Measurements from ENCODE around the gene ATXN1. TPM values are rescaled to one million over a fixed set of nuclear protein-coding genes. Genes with fewer than 3 reads are reported as not detected.

Gene ATXN1
- total and polyA plus RNA-seq, 2 of the 13 experiments (the other 11 are each of a cell fraction or from before 2014, with no cell fraction given) = 20.7 to 39.5 TPM

- Histone ChIP-seq H3K9ac (ENCODE audit: insufficient read depth, low read depth, low read length) (no peak overlapping the region), H3K79me2 (ENCODE audit: insufficient read depth, low read length) (no peaks in the 10 kb centered on the region), H3K9me3 (ENCODE audit: low read length) (no peaks in the 10 kb centered on the region), H4K20me1 (ENCODE audit: insufficient read depth, low read length) (peaks cover 7% of the 10 kb centered on the region; the same call in 1 of the 2 replicates), H3K4me2 (ENCODE audit: low read depth, low read length) (no peak overlapping the region), H3K4me1 (ENCODE audit: insufficient read depth, low read length) (peaks cover 29% of the 10 kb centered on the region), H2AFZ (ENCODE audit: low read length) (no peak overlapping the region), H3K4me3 (replicated peaks in 1 of 3; ENCODE audit: insufficient read depth in 1 of 3, low read depth in 2 of 3, low read length in 3 of 3) (no peak overlapping the region), H3K27me3 (ENCODE audit: control insufficient read depth in 1 of 2, insufficient read depth in 2 of 2, low read length in 2 of 2) (no peaks in the 10 kb centered on the region), H3K27ac (ENCODE audit: extremely low read length, insufficient read depth, low read length) (no peak overlapping the region), H3K36me3 (replicated peaks in 1 of 2; ENCODE audit: control insufficient read depth in 1 of 2, insufficient read depth in 2 of 2, low read length in 2 of 2) (peaks cover 17 to 31% of the 10 kb centered on the region in 2 experiments; a peak in 4 of 5 replicates)
- intact Hi-C loops (cut with micrococcal nuclease; ENCODE audit: unreplicated experiment) (no loop called here), in situ Hi-C loops (cut with HindIII; ENCODE audit: extremely low pct_ligation_motif_present, low pct_unique_long_range_greater_than_20kb) (loop anchor here (25.0 kb wide), 1 partner anchor 635 kb away; no protein-coding TSS in a partner anchor)
- WGBS (ENCODE audit: low lambda C conversion rate) = 96% methylated on average over 36 of the region's 43 CpGs
- DNase-seq (ENCODE audit: low spot score) (no peak), FAIRE-seq (no peak), ATAC-seq (no peak)
- ChIA-PET CTCF (ENCODE audit: low intra/inter-chr PET ratio, low total read pairs) (no interaction called here), POLR2A (no interaction called here)
- no peak for TF ChIP-seq CBX1 (IDR thresholded peaks at IDR 0.05; ENCODE audit: low read depth)
- TF ChIP-seq ZBTB33 (CRISPR knock-in tag; IDR thresholded peaks at IDR 0.05) = no peak
- no peak for TF ChIP-seq HDAC6 (IDR thresholded peaks at IDR 0.05; ENCODE audit: low read depth, low read length)
- TF ChIP-seq FOXC1 (CRISPR knock-in tag; IDR thresholded peaks at IDR 0.05; ENCODE audit: borderline replicate concordance) = no peak
- no peak for TF ChIP-seq ZNF510 (CRISPR knock-in tag; IDR thresholded peaks at IDR 0.05; ENCODE audit: low read depth)
- TF ChIP-seq RBAK (CRISPR knock-in tag; IDR thresholded peaks at IDR 0.05) = no peak
- TF ChIP-seq NR2F2 (IDR thresholded peaks at IDR 0.05; ENCODE audit: borderline replicate concordance, low read depth) = no peak
- TF ChIP-seq PAXIP1 (CRISPR knock-in tag; conservative IDR thresholded peaks at IDR 0.05) = no peak
- TF ChIP-seq ZNF446 (CRISPR knock-in tag; IDR thresholded peaks at IDR 0.05) = no peak
- TF ChIP-seq ZNF570 (CRISPR knock-in tag; IDR thresholded peaks at IDR 0.05; ENCODE audit: borderline replicate concordance) = no peak
- no peak for TF ChIP-seq ARID3A (IDR thresholded peaks at IDR 0.05; ENCODE audit: low read depth, low read length)
- TF ChIP-seq RBM39 (IDR thresholded peaks at IDR 0.05; ENCODE audit: low read depth, low read length, poor library complexity, severe bottlenecking) = no peak
- no peak for TF ChIP-seq U2AF1 (optimal IDR thresholded peaks at IDR 0.05; ENCODE audit: low read depth, low read length)
- BruUV-seq (replicated peaks) = no TSS peak
These were observed 434.1 kb downstream of the ATXN1 start for GRCh38 chr6:16326971-16327776.
